H9 (cell line): Measurements from ENCODE around the gene AP2A2. TPM values are rescaled to one million over a fixed set of nuclear protein-coding genes. Genes with fewer than 3 reads are reported as not detected.
"Not testable (repeated sequence)": the region's sequence is repeated elsewhere in the genome, so short reads cannot be mapped to it uniquely, and the experiment has no call there.

Experiments used
- DNase-seq: peaks from one replicate; pipeline ENCODE4 v3.0.0-alpha.2; 2017
- H2AFZ ChIP-seq: one replicate; pipeline ENCODE4 v1.6.1; 2013; ENCODE audit warnings: mild to moderate bottlenecking, low read length, control low read depth, moderate library complexity
- H2AK5ac ChIP-seq: 2 replicates; pipeline ENCODE4 v1.6.1; 2013; ENCODE audit warnings: low read length, control low read depth, mixed read lengths; ENCODE audit not compliant: insufficient read length
- H2BK120ac ChIP-seq: one replicate; pipeline ENCODE4 v1.6.1; 2013; ENCODE audit warnings: low read depth, mild to moderate bottlenecking, low read length, control low read depth, inconsistent platforms; ENCODE audit not compliant: poor library complexity, severe bottlenecking
- H2BK12ac ChIP-seq: 2 replicates; pipeline ENCODE4 v1.6.1; 2013; ENCODE audit warnings: low read length, control low read depth, mixed read lengths, low read depth; ENCODE audit not compliant: insufficient read length
- H2BK15ac ChIP-seq: 2 replicates; pipeline ENCODE4 v1.6.1; 2013; ENCODE audit warnings: low read depth, low read length, control low read depth
- H2BK20ac ChIP-seq: one replicate; pipeline ENCODE4 v1.6.1; 2013; ENCODE audit warnings: low read depth, mild to moderate bottlenecking, low read length, control low read depth, inconsistent platforms; ENCODE audit not compliant: poor library complexity, severe bottlenecking
- H2BK5ac ChIP-seq: 2 replicates; pipeline ENCODE4 v1.6.1; 2013; ENCODE audit warnings: low read length, control low read depth, mixed read lengths; ENCODE audit not compliant: insufficient read length
- H3K14ac ChIP-seq: 2 replicates; pipeline ENCODE4 v1.6.1; 2013; ENCODE audit warnings: low read length, control low read depth; ENCODE audit not compliant: insufficient read depth
- H3K18ac ChIP-seq: 2 replicates; pipeline ENCODE4 v1.6.1; 2013; ENCODE audit warnings: low read depth, mild to moderate bottlenecking, mixed read lengths, low read length, control low read depth; ENCODE audit not compliant: insufficient read length
- H3K23ac ChIP-seq: 2 replicates; pipeline ENCODE4 v1.6.1; 2013; ENCODE audit warnings: low read length, control low read depth, mixed read lengths, low read depth; ENCODE audit not compliant: insufficient read length
- H3K23me2 ChIP-seq: 2 replicates; pipeline ENCODE4 v1.6.1; 2013; ENCODE audit warnings: low read depth, mild to moderate bottlenecking, mixed read lengths, low read length, control low read depth; ENCODE audit not compliant: insufficient read length, poor library complexity, severe bottlenecking
- H3K27ac ChIP-seq: 2 replicates; pipeline ENCODE4 v1.5.1; 2013; ENCODE audit warnings: low read length, control low read depth, mixed read lengths, low read depth; ENCODE audit not compliant: insufficient read length
- H3K27me3 ChIP-seq: 2 replicates; pipeline ENCODE4 v1.6.1; 2013; ENCODE audit warnings: low read length, control low read depth, inconsistent platforms; ENCODE audit not compliant: insufficient read depth
- H3K4ac ChIP-seq: 2 replicates; pipeline ENCODE4 v1.6.1; 2013; ENCODE audit warnings: low read depth, mild to moderate bottlenecking, control low read depth, inconsistent platforms, low read length, moderate library complexity
- H3K4me1 ChIP-seq: 2 replicates; pipeline ENCODE4 v1.6.1; 2013; ENCODE audit warnings: low read length, control low read depth, inconsistent platforms; ENCODE audit not compliant: insufficient read depth
- H3K4me2 ChIP-seq: 2 replicates; pipeline ENCODE4 v1.6.1; 2013; ENCODE audit warnings: low read length, control low read depth, mixed read lengths; ENCODE audit not compliant: insufficient read length, insufficient read depth
- H3K56ac ChIP-seq: 2 replicates; pipeline ENCODE4 v1.6.1; 2013; ENCODE audit warnings: low read depth, mild to moderate bottlenecking, mixed read lengths, low read length, control low read depth; ENCODE audit not compliant: insufficient read length
- H3K79me1 ChIP-seq: 2 replicates; pipeline ENCODE4 v1.6.1; 2013; ENCODE audit warnings: low read depth, mild to moderate bottlenecking, moderate library complexity, low read length, control low read depth, inconsistent platforms; ENCODE audit not compliant: insufficient read depth, poor library complexity, severe bottlenecking
- H3K79me2 ChIP-seq: 2 replicates; pipeline ENCODE4 v1.6.1; 2013; ENCODE audit warnings: low read length, control low read depth, inconsistent platforms; ENCODE audit not compliant: insufficient read depth
- H3K9ac ChIP-seq: 2 replicates; pipeline ENCODE4 v1.6.1; 2013; ENCODE audit warnings: low read length, control low read depth, mixed read lengths; ENCODE audit not compliant: insufficient read length; ENCODE audit errors: extremely low read depth
- H3K9me3 ChIP-seq: one replicate; pipeline ENCODE4 v1.6.1; 2013; ENCODE audit warnings: low read depth, low read length, inconsistent platforms; ENCODE audit not compliant: control insufficient read depth
- H3T11ph ChIP-seq: one replicate; pipeline ENCODE4 v1.6.1; 2013; ENCODE audit warnings: mild to moderate bottlenecking, low read length, control low read depth, inconsistent platforms
- H4K20me1 ChIP-seq: one replicate; pipeline ENCODE4 v1.6.1; 2013; ENCODE audit not compliant: control insufficient read depth, insufficient read length, insufficient read depth
- H4K5ac ChIP-seq: 2 replicates; pipeline ENCODE4 v1.6.1; 2013; ENCODE audit warnings: low read depth, mild to moderate bottlenecking, mixed read lengths, low read length, control low read depth; ENCODE audit not compliant: insufficient read length
- H4K8ac ChIP-seq: replicated peaks from 2 replicates; pipeline ENCODE4 v1.6.1; 2013; ENCODE audit warnings: low read length, control low read depth, mixed read lengths, low read depth; ENCODE audit not compliant: insufficient read length
- H4K91ac ChIP-seq: 2 replicates; pipeline ENCODE4 v1.6.1; 2013; ENCODE audit warnings: low read depth, mild to moderate bottlenecking, moderate library complexity, mixed read lengths, low read length, control low read depth; ENCODE audit not compliant: insufficient read length
- H3K27ac Mint-ChIP-seq, 3 experiments: 2 replicates in 2 of 3; 3 replicates in 1 of 3; pipeline ENCODE4 v1.8.0; 2020 to 2021; ENCODE audit warnings: mixed read lengths in 3 of 3, mild to moderate bottlenecking in 1 of 3, moderate library complexity in 1 of 3
- H3K27me3 Mint-ChIP-seq: 2 replicates; pipeline ENCODE4 v1.8.0; 2021; ENCODE audit warnings: low read depth, mild to moderate bottlenecking, moderate library complexity, mixed read lengths
- H3K36me3 Mint-ChIP-seq, 3 experiments: 2 replicates in 2 of 3; 3 replicates in 1 of 3; pipeline ENCODE4 v1.8.0; 2020 to 2021; ENCODE audit warnings: low read depth in 3 of 3, mixed read lengths in 3 of 3; ENCODE audit not compliant: insufficient read depth in 1 of 3
- H3K4me1 Mint-ChIP-seq, 2 experiments: 2 replicates each; pipeline ENCODE4 v1.8.0; 2020; ENCODE audit warnings: mixed read lengths in 2 of 2
- H3K4me3 Mint-ChIP-seq, 2 experiments: 2 replicates in 1 of 2; 3 replicates in 1 of 2; pipeline ENCODE4 v1.8.0; 2020 to 2021; ENCODE audit warnings: mild to moderate bottlenecking in 2 of 2, mixed read lengths in 2 of 2, moderate library complexity in 1 of 2
- H3K9me3 Mint-ChIP-seq, 2 experiments: 2 replicates in 1 of 2; 3 replicates in 1 of 2; pipeline ENCODE4 v1.8.0; 2020; ENCODE audit warnings: mild to moderate bottlenecking in 2 of 2, mixed read lengths in 2 of 2, moderate library complexity in 1 of 2
- WGBS: extraction: QIAGEN DNeasy Blood & Tissue Kit; methylation state at CpG from one replicate; pipeline ENCODE4 v1.1.7; 2013; ENCODE audit warnings: missing lambda C conversion rate, low lambda C conversion rate, mixed read lengths; ENCODE audit not compliant: insufficient read length; ENCODE audit errors: extremely low coverage; 5-methylcytosine and 5-hydroxymethylcytosine counted together
- total RNA-seq: library from RNA; stranded (reverse); gene quantifications from 2 replicates; pipeline ENCODE4 v1.2.1, GENCODE V29; 2021
- TF ChIP-seq, protein P1 (sequence below): fragments of 200-600 bp; sonication (generic); conservative IDR thresholded peaks from 3 replicates; pipeline ENCODE4 v1.8.0; 2021; ENCODE audit warnings: antibody characterized with exemption, mild to moderate bottlenecking

The AP2A2 gene
- total RNA-seq, 1 experiment from 2014 or later = 53.7 TPM

GRCh38 chr11:1015826-1016545 lies 90.3 kb downstream of the AP2A2 start:
- WGBS = no CpG with 5 or more reads among the region's 20 CpGs
- no peak overlapping the region for H3T11ph ChIP-seq
- H2BK20ac ChIP-seq = no peak overlapping the region
- no peak overlapping the region for H4K91ac ChIP-seq
- no peak overlapping the region for H3K14ac ChIP-seq
- H2AK5ac ChIP-seq = no peak overlapping the region
- H3K4ac ChIP-seq = no peak overlapping the region
- no peak overlapping the region for H2BK15ac ChIP-seq
- H4K5ac ChIP-seq = no peak overlapping the region
- no peak overlapping the region for H3K23ac ChIP-seq
- H2BK12ac ChIP-seq = no peak overlapping the region
- Mint-ChIP-seq H3K4me1 (peaks cover 3 to 8% of the 10 kb centered on the region in 2 experiments; a peak in 2 of 4 replicates), H3K36me3 (peaks cover 17 to 29% (median 21%) of the 10 kb centered on the region in 3 experiments), H3K4me3 (no peak overlapping the region), H3K27ac (no peak overlapping the region), H3K27me3 (peaks cover 14% of the 10 kb centered on the region), H3K9me3 (peaks cover 19 to 25% of the 10 kb centered on the region in 2 experiments)
- H2BK120ac ChIP-seq = no peak overlapping the region
- no peak overlapping the region for H3K18ac ChIP-seq
- no peak overlapping the region for H3K27ac ChIP-seq
- no peaks in the 10 kb centered on the region for H3K79me2 ChIP-seq
- H3K27me3 ChIP-seq = no peaks in the 10 kb centered on the region
- H2AFZ ChIP-seq = no peak overlapping the region
- H3K56ac ChIP-seq = no peak overlapping the region
- TF ChIP-seq, protein P1, sequence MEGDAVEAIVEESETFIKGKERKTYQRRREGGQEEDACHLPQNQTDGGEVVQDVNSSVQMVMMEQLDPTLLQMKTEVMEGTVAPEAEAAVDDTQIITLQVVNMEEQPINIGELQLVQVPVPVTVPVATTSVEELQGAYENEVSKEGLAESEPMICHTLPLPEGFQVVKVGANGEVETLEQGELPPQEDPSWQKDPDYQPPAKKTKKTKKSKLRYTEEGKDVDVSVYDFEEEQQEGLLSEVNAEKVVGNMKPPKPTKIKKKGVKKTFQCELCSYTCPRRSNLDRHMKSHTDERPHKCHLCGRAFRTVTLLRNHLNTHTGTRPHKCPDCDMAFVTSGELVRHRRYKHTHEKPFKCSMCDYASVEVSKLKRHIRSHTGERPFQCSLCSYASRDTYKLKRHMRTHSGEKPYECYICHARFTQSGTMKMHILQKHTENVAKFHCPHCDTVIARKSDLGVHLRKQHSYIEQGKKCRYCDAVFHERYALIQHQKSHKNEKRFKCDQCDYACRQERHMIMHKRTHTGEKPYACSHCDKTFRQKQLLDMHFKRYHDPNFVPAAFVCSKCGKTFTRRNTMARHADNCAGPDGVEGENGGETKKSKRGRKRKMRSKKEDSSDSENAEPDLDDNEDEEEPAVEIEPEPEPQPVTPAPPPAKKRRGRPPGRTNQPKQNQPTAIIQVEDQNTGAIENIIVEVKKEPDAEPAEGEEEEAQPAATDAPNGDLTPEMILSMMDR = no peak
- H3K79me1 ChIP-seq = no peaks in the 10 kb centered on the region
- H3K9ac ChIP-seq = no peak overlapping the region
- no peak overlapping the region for H3K4me2 ChIP-seq
- no peaks in the 10 kb centered on the region for H3K4me1 ChIP-seq
- no peak overlapping the region for H2BK5ac ChIP-seq
- H3K23me2 ChIP-seq = no peaks in the 10 kb centered on the region
- DNase-seq = no peak
- peaks cover 6% of the 10 kb centered on the region for H3K9me3 ChIP-seq
- no peak overlapping the region for H4K8ac ChIP-seq
- H4K20me1 ChIP-seq = peaks cover 2% of the 10 kb centered on the region

DNA sequence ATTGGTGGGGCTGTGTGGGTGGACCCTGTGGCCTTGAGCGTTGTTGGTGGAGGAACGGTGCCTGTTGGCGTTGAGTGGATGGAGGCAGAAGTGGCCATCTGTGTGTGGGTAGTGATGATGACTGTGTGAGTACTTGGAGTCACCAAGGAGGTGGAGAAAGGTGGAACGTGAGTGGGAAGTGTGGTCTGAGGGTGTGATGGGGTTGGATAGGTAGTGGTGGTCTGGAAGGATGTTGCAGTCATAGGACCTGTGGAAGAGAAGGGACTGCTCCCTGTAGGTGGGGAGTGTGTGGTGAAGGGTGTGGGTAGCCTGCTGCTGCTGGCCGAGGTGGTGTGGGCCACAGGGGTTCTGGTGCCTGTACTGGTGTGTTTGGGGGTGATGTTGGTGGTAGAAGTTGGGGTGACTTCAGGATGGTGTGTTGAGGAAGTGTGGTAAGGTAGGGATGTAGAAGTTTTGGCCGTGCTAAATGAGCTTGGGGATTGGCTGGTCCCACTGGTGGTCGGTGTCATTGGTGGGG lies 91.0 kb downstream of the AP2A2 start:
- Mint-ChIP-seq H3K27me3 (peaks cover 14% of the 10 kb centered on the region), H3K36me3 (peaks cover 15 to 23% (median 16%) of the 10 kb centered on the region in 3 experiments; a peak in 6 of 7 replicates), H3K9me3 (peaks cover 19 to 25% of the 10 kb centered on the region in 2 experiments)
- H2AK5ac ChIP-seq, H2BK20ac ChIP-seq, H3K79me1 ChIP-seq, H3K18ac ChIP-seq, H3K9ac ChIP-seq, H3K23me2 ChIP-seq, H3K4me2 ChIP-seq, H4K91ac ChIP-seq, H3T11ph ChIP-seq, H3K27me3 ChIP-seq, H2AFZ ChIP-seq, H3K27ac Mint-ChIP-seq, H3K4me1 ChIP-seq, H4K20me1 ChIP-seq, H4K8ac ChIP-seq, H2BK120ac ChIP-seq, H3K14ac ChIP-seq, H4K5ac ChIP-seq, H3K4me1 Mint-ChIP-seq, H3K23ac ChIP-seq, H3K56ac ChIP-seq, H3K4ac ChIP-seq, H3K79me2 ChIP-seq, H2BK12ac ChIP-seq, H3K4me3 Mint-ChIP-seq, H3K27ac ChIP-seq, H3K9me3 ChIP-seq, H2BK5ac ChIP-seq, H2BK15ac ChIP-seq, DNase-seq: not testable (repeated sequence)
- WGBS = 100% methylated on average over 1 of the region's 7 CpGs
